HL-60/S4 (cell line): ENCODE data around the gene TSPYL4.

ENCODE experiments used
- in situ Hi-C: fragments of 300-500 bp; cut with MboI; formaldehyde crosslinking; loops from 2 replicates; pipeline ENCODE4 v1.14.3; 2022; ENCODE audit warnings: low sequenced_read_pairs

TSPYL4 gene

GRCh38 chr6:116277124-116277523, 23.2 kb upstream of the TSPYL4 start:
- in situ Hi-C loops, result no loop called here

GRCh38 chr6:116271149-116271708, 17.4 kb upstream of the TSPYL4 start:
- in situ Hi-C loops, result no loop called here

- in situ Hi-C loops, result no loop called here
Observed at GRCh38 chr6:116268589-116269293, 14.9 kb upstream of the TSPYL4 start.

- in situ Hi-C loops, result no loop called here
Observed at GRCh38 chr6:116267836-116268588, 14.1 kb upstream of the TSPYL4 start.

GRCh38 chr6:116266803-116267202, 12.9 kb upstream of the TSPYL4 start:
- in situ Hi-C loops, result no loop called here

GRCh38 chr6:116265041-116265829, 11.4 kb upstream of the TSPYL4 start:
- in situ Hi-C loops, result no loop called here

- in situ Hi-C loops, result no loop called here
Observed at GRCh38 chr6:116263353-116263752, 9.5 kb upstream of the TSPYL4 start.

GRCh38 chr6:116258520-116258919, 4.6 kb upstream of the TSPYL4 start:
- in situ Hi-C loops, result no loop called here

GRCh38 chr6:116256694-116257093, 2.8 kb upstream of the TSPYL4 start:
- in situ Hi-C loops, result no loop called here

GRCh38 chr6:116255246-116255800, 1.4 kb upstream of the TSPYL4 start:
- in situ Hi-C loops, result no loop called here

- in situ Hi-C loops, result no loop called here
Observed at GRCh38 chr6:116254297-116255056, 602 bp upstream of the TSPYL4 start.

- in situ Hi-C loops, result no loop called here
Observed at GRCh38 chr6:116253188-116253504, 729 bp downstream of the TSPYL4 start.

- in situ Hi-C loops, result no loop called here
Observed at GRCh38 chr6:116251568-116252384, 2.1 kb downstream of the TSPYL4 start.

- in situ Hi-C loops, result no loop called here
Observed at GRCh38 chr6:116248577-116248976, 5.3 kb downstream of the TSPYL4 start.

- in situ Hi-C loops, result no loop called here
Observed at GRCh38 chr6:116247285-116247684, 6.6 kb downstream of the TSPYL4 start.

GRCh38 chr6:116246089-116246488, 7.8 kb downstream of the TSPYL4 start:
- in situ Hi-C loops, result no loop called here

- in situ Hi-C loops, result no loop called here
Observed at GRCh38 chr6:116244284-116244683, 9.6 kb downstream of the TSPYL4 start.

GRCh38 chr6:116239856-116240255, 14.0 kb downstream of the TSPYL4 start:
- in situ Hi-C loops, result no loop called here

GRCh38 chr6:116239256-116239655, 14.6 kb downstream of the TSPYL4 start:
- in situ Hi-C loops, result no loop called here

- in situ Hi-C loops, result no loop called here
Observed at GRCh38 chr6:116238083-116238482, 15.8 kb downstream of the TSPYL4 start.
